Renal pelvis (tissue), 3 donors: Measurements from ENCODE around the gene NELFB. TPM values are rescaled to one million over a fixed set of nuclear protein-coding genes. Genes with fewer than 3 reads are reported as not detected.

Experiments used
- polyA plus RNA-seq, 3 donors: library from polyadenylated mRNA; unstranded; fragments of 120-200 nt; gene quantifications; one replicate each; pipeline ENCODE4 v1.2.1, GENCODE V29; 2013; ENCODE audit not compliant: insufficient read length in 3 of 3

Gene NELFB
- polyA plus RNA-seq, 3 donors: 57.3 to 65.4 (median 61.7) TPM

Other genes with a start within 250 kb of the NELFB start
- gene ABCA2, start 227.1 kb upstream of the NELFB start, polyA plus RNA-seq: 10 to 100 TPM; 56.6 to 68.7 (median 63.6) TPM
- under 1 TPM in 1 of 3 donors, not detected in 2; 0.18 TPM for gene FUT7, start 223.2 kb upstream of the NELFB start, polyA plus RNA-seq
- gene NPDC1, start 209.2 kb upstream of the NELFB start, polyA plus RNA-seq: 10 to 100 TPM; 28.3 to 38.5 (median 32.0) TPM
- 1 to 10 TPM; 5.5 to 7.4 (median 7.3) TPM for gene ENTPD2, start 201.3 kb upstream of the NELFB start, polyA plus RNA-seq
- gene SAPCD2, start 184.8 kb upstream of the NELFB start, polyA plus RNA-seq: 10 to 100 TPM in 1 of 3 donors, 1 to 10 TPM in 2; 8.0 to 10.4 (median 10.0) TPM
- 1 to 10 TPM; 5.4 to 8.6 (median 6.3) TPM for gene UAP1L1, start 177.8 kb upstream of the NELFB start, polyA plus RNA-seq
- gene MAN1B1, start 168.3 kb upstream of the NELFB start, polyA plus RNA-seq: 10 to 100 TPM; 56.7 to 71.5 (median 64.7) TPM
- 10 to 100 TPM; 24.0 to 29.6 (median 27.7) TPM for gene DPP7, start 140.6 kb upstream of the NELFB start, polyA plus RNA-seq
- gene GRIN1, start 116.2 kb upstream of the NELFB start, polyA plus RNA-seq: under 1 TPM in 1 of 3 donors, not detected in 2; 0.36 TPM
- under 1 TPM in 1 of 3 donors, not detected in 2; 0.34 TPM for gene LRRC26, start 85.3 kb upstream of the NELFB start, polyA plus RNA-seq
- not detected for gene TMEM210, start 83.3 kb upstream of the NELFB start, polyA plus RNA-seq
- gene ANAPC2, start 66.8 kb upstream of the NELFB start, polyA plus RNA-seq: 10 to 100 TPM; 46.2 to 55.9 (median 51.3) TPM
- gene SSNA1, start 66.7 kb upstream of the NELFB start, polyA plus RNA-seq: 10 to 100 TPM; 55.4 to 69.1 (median 65.3) TPM
- gene TPRN, start 54.6 kb upstream of the NELFB start, polyA plus RNA-seq: 10 to 100 TPM; 14.6 to 23.2 (median 22.0) TPM
- gene TMEM203, start 49.7 kb upstream of the NELFB start, polyA plus RNA-seq: 10 to 100 TPM; 41.9 to 47.5 (median 44.7) TPM
- gene NDOR1, start 49.6 kb upstream of the NELFB start, polyA plus RNA-seq: 10 to 100 TPM; 13.3 to 18.9 (median 17.2) TPM
- gene RNF208, start 33.1 kb upstream of the NELFB start, polyA plus RNA-seq: 10 to 100 TPM; 12.8 to 13.8 (median 13.2) TPM
- gene CYSRT1, start 30.2 kb upstream of the NELFB start, polyA plus RNA-seq: 10 to 100 TPM; 10.9 to 17.0 (median 16.3) TPM
- gene RNF224, start 27.8 kb upstream of the NELFB start, polyA plus RNA-seq: 10 to 100 TPM; 10.1 to 15.2 (median 13.8) TPM
- 10 to 100 TPM; 10.3 to 12.1 (median 11.4) TPM for gene SLC34A3, start 24.4 kb upstream of the NELFB start, polyA plus RNA-seq
- 100 to 1,000 TPM; 383 to 516 (median 420) TPM for gene TUBB4B, start 14.0 kb upstream of the NELFB start, polyA plus RNA-seq
- 1 to 10 TPM; 2.8 to 3.9 (median 3.9) TPM for gene STPG3, start 4.0 kb upstream of the NELFB start, polyA plus RNA-seq
- 1 to 10 TPM; 5.8 to 8.1 (median 7.3) TPM for gene TOR4A, start 22.4 kb downstream of the NELFB start, polyA plus RNA-seq
- 1 to 10 TPM; 7.4 to 9.7 (median 8.5) TPM for gene NRARP, start 46.9 kb downstream of the NELFB start, polyA plus RNA-seq
- gene EXD3, start 167.8 kb downstream of the NELFB start, polyA plus RNA-seq: 10 to 100 TPM; 16.0 to 25.3 (median 25.2) TPM
- gene NOXA1, start 168.1 kb downstream of the NELFB start, polyA plus RNA-seq: 10 to 100 TPM in 2 of 3 donors, 1 to 10 TPM in 1; 6.7 to 12.3 (median 10.7) TPM
- 1 to 10 TPM in 1 of 3 donors, under 1 TPM in 2; 0.61 to 1.0 (median 0.86) TPM for gene ENTPD8, start 186.0 kb downstream of the NELFB start, polyA plus RNA-seq
- 10 to 100 TPM; 45.9 to 55.4 (median 50.4) TPM for gene NSMF, start 204.0 kb downstream of the NELFB start, polyA plus RNA-seq